OCI-LY1 (cell line): ENCODE data around the gene MARK3.
"Not testable (repeated sequence)": the region's sequence is repeated elsewhere in the genome, so short reads cannot be mapped to it uniquely, and the experiment has no call there.

Experiments used
- H2AFZ ChIP-seq: fragments of 200-600 bp; sonication (generic), shearing (Covaris generic); 2 replicates; pipeline ENCODE4 v1.6.0; 2014; ENCODE audit warnings: antibody characterized with exemption, mild to moderate bottlenecking, low read length
- H3F3A ChIP-seq: fragments of 200-600 bp; sonication (generic), shearing (Covaris generic); 2 replicates; pipeline ENCODE4 v1.6.0; 2014; ENCODE audit warnings: mild to moderate bottlenecking, antibody characterized with exemption, low read length, moderate library complexity; ENCODE audit not compliant: insufficient read depth
- H3K27ac ChIP-seq: fragments of 200-600 bp; sonication (generic); 2 replicates; pipeline ENCODE4 v1.5.1; 2014; ENCODE audit warnings: low read length, mixed run types, mild to moderate bottlenecking, low read depth; ENCODE audit not compliant: poor library complexity, severe bottlenecking
- H3K27me3 ChIP-seq: fragments of 200-600 bp; sonication (generic); 2 replicates; pipeline ENCODE4 v1.6.0; 2014; ENCODE audit warnings: antibody characterized with exemption, mild to moderate bottlenecking, low read length, moderate library complexity; ENCODE audit not compliant: insufficient read depth
- H3K36me3 ChIP-seq: fragments of 200-600 bp; sonication (generic); 2 replicates; pipeline ENCODE4 v1.6.1; 2014; ENCODE audit warnings: mild to moderate bottlenecking, antibody characterized with exemption, low read length, moderate library complexity, mixed read lengths; ENCODE audit not compliant: insufficient read depth
- H3K4me1 ChIP-seq: fragments of 200-600 bp; sonication (generic); 2 replicates; pipeline ENCODE4 v1.5.1; 2014; ENCODE audit warnings: mild to moderate bottlenecking, low read length, moderate library complexity; ENCODE audit not compliant: insufficient read depth, severe bottlenecking
- H3K4me2 ChIP-seq: fragments of 200-600 bp; sonication (generic), shearing (Covaris generic); 2 replicates; pipeline ENCODE4 v1.6.1; 2014; ENCODE audit warnings: low read length
- H3K4me3 ChIP-seq: fragments of 200-600 bp; sonication (generic); 2 replicates; pipeline ENCODE4 v1.5.1; 2014; ENCODE audit warnings: low read length, low read depth, mild to moderate bottlenecking, mixed read lengths; ENCODE audit not compliant: poor library complexity, severe bottlenecking
- H3K79me2 ChIP-seq: fragments of 200-600 bp; shearing (Covaris generic); 2 replicates; pipeline ENCODE4 v1.6.1; 2016; ENCODE audit warnings: mixed run types, low read length, mixed read lengths; ENCODE audit not compliant: insufficient read depth
- H3K9ac ChIP-seq: fragments of 200-600 bp; sonication (generic), shearing (Covaris generic); 2 replicates; pipeline ENCODE4 v1.6.1; 2014; ENCODE audit warnings: mild to moderate bottlenecking, low read length, mixed read lengths
- H3K9me2 ChIP-seq: fragments of 200-600 bp; sonication (generic), shearing (Covaris generic); 2 replicates; pipeline ENCODE4 v1.6.1; 2014; ENCODE audit warnings: low read depth, mild to moderate bottlenecking, low read length, mixed read lengths
- H3K9me3 ChIP-seq: fragments of 200-600 bp; shearing (Covaris generic); 2 replicates; pipeline ENCODE4 v1.6.1; 2014; ENCODE audit warnings: low read length, mixed read lengths
- H4K20me1 ChIP-seq: fragments of 200-600 bp; sonication (generic), shearing (Covaris generic); 2 replicates; pipeline ENCODE4 v1.6.0; 2016; ENCODE audit warnings: mild to moderate bottlenecking, low read length; ENCODE audit not compliant: insufficient read depth
- CTCF ChIP-seq: fragments of 200-600 bp; sonication (generic), shearing (Covaris generic); IDR thresholded peaks from 2 replicates; pipeline ENCODE4 v1.5.1; 2017; ENCODE audit warnings: mild to moderate bottlenecking, antibody characterized with exemption, low read length, moderate library complexity, mixed read lengths
- EZH2 ChIP-seq: fragments of 200-600 bp; sonication (generic), shearing (Covaris generic); IDR thresholded peaks from 2 replicates; pipeline ENCODE4 v1.8.0; 2017; ENCODE audit warnings: borderline replicate concordance, mixed run types, mild to moderate bottlenecking, antibody characterized with exemption, low read length, moderate library complexity, mixed read lengths

MARK3 gene

GRCh38 chr14:103509864-103510723, 124.9 kb downstream of the MARK3 start:
- H3K27ac ChIP-seq: no peak overlapping the region
- TF ChIP-seq CTCF (no peak), EZH2 (no peak)
- no peaks in the 10 kb centered on the region for H3F3A ChIP-seq
- peaks cover under 1% of the 10 kb centered on the region for H3K36me3 ChIP-seq
- H4K20me1 ChIP-seq: no peaks in the 10 kb centered on the region
- no peak overlapping the region for H3K4me3 ChIP-seq
- H3K79me2 ChIP-seq: no peaks in the 10 kb centered on the region
- no peaks in the 10 kb centered on the region for H3K9me2 ChIP-seq
- H3K9ac ChIP-seq: no peak overlapping the region
- H3K27me3 ChIP-seq: no peaks in the 10 kb centered on the region
- no peak overlapping the region for H2AFZ ChIP-seq
- no peaks in the 10 kb centered on the region for H3K4me1 ChIP-seq
- no peak overlapping the region for H3K4me2 ChIP-seq
- no peaks in the 10 kb centered on the region for H3K9me3 ChIP-seq

GRCh38 chr14:103510724-103511693, 125.8 kb downstream of the MARK3 start:
- Histone ChIP-seq H3K4me3 (no peak overlapping the region), H3K36me3 (no peaks in the 10 kb centered on the region), H3K4me2 (no peak overlapping the region), H3F3A (no peaks in the 10 kb centered on the region), H3K4me1 (no peaks in the 10 kb centered on the region), H3K9me2 (no peaks in the 10 kb centered on the region), H2AFZ (no peak overlapping the region), H3K27me3 (no peaks in the 10 kb centered on the region), H3K9ac (no peak overlapping the region), H3K27ac (no peak overlapping the region), H3K9me3 (no peaks in the 10 kb centered on the region), H4K20me1 (no peaks in the 10 kb centered on the region), H3K79me2 (no peaks in the 10 kb centered on the region)
- TF ChIP-seq CTCF (no peak), EZH2 (no peak)

GRCh38 chr14:103512180-103512579, 127.0 kb downstream of the MARK3 start:
- not testable (repeated sequence) for H3K27me3 ChIP-seq, H3K79me2 ChIP-seq, H3K4me2 ChIP-seq, H3K27ac ChIP-seq, H3K9me2 ChIP-seq, H2AFZ ChIP-seq, H3K9ac ChIP-seq, H3K4me1 ChIP-seq, H4K20me1 ChIP-seq, H3F3A ChIP-seq, H3K36me3 ChIP-seq, H3K9me3 ChIP-seq, H3K4me3 ChIP-seq
